HuH-7.5 (cell line): ENCODE measurements around the gene AHNAK2.

Experiments used
- DNase-seq: peaks from one replicate; pipeline ENCODE4 v3.0.0; 2011; ENCODE audit warnings: low spot score

Gene AHNAK2

GRCh38 chr14:105012171-105012985, 34.2 kb upstream of the AHNAK2 start:
- DNase-seq = no peak

GRCh38 chr14:105011312-105011990, 33.3 kb upstream of the AHNAK2 start:
- DNase-seq = no peak

- no peak for DNase-seq
Observed at GRCh38 chr14:105010891-105011291, 32.7 kb upstream of the AHNAK2 start.

GRCh38 chr14:105010106-105010505, 31.9 kb upstream of the AHNAK2 start:
- DNase-seq = no peak

GRCh38 chr14:105007593-105008264, 29.6 kb upstream of the AHNAK2 start:
- DNase-seq = no peak

GRCh38 chr14:105006831-105007592, 28.8 kb upstream of the AHNAK2 start:
- no peak for DNase-seq

- no peak for DNase-seq
Observed at GRCh38 chr14:105005929-105006830, 28.0 kb upstream of the AHNAK2 start.

GRCh38 chr14:105005329-105005928, 27.3 kb upstream of the AHNAK2 start:
- DNase-seq = no peak

- DNase-seq = no peak
Observed at GRCh38 chr14:104999361-104999760, 21.2 kb upstream of the AHNAK2 start.

GRCh38 chr14:104998801-104999200, 20.6 kb upstream of the AHNAK2 start:
- no peak for DNase-seq

- DNase-seq = no peak
Observed at GRCh38 chr14:104996483-104996882, 18.3 kb upstream of the AHNAK2 start.

GRCh38 chr14:104996032-104996431, 17.9 kb upstream of the AHNAK2 start:
- no peak for DNase-seq

GRCh38 chr14:104994978-104995377, 16.8 kb upstream of the AHNAK2 start:
- no peak for DNase-seq

- DNase-seq = no peak
Observed at GRCh38 chr14:104993808-104994591, 15.8 kb upstream of the AHNAK2 start.

GRCh38 chr14:104993306-104993705, 15.1 kb upstream of the AHNAK2 start:
- no peak for DNase-seq

- no peak for DNase-seq
Observed at GRCh38 chr14:104992501-104992900, 14.3 kb upstream of the AHNAK2 start.

GRCh38 chr14:104991896-104992230, 13.7 kb upstream of the AHNAK2 start:
- no peak for DNase-seq

GRCh38 chr14:104989951-104990303, 11.8 kb upstream of the AHNAK2 start:
- no peak for DNase-seq

GRCh38 chr14:104989236-104989950, 11.2 kb upstream of the AHNAK2 start:
- no peak for DNase-seq
